RWPE2 (cell line): ENCODE measurements around the gene EVPL.

ENCODE experiments used
- ATAC-seq: fragments of 200-7000 bp; cut with Tn5 transposase; 3 replicates; pipeline ENCODE4 v1.9.1; 2021; ENCODE audit warnings: low read depth
- DNase-seq: peaks from one replicate; pipeline ENCODE4 v3.0.0-alpha.2; 2020; ENCODE audit warnings: low spot score
- H3K27ac ChIP-seq: fragments of 450-650 bp; 2 replicates; pipeline ENCODE4 v1.5.1; 2017; ENCODE audit warnings: mild to moderate bottlenecking; ENCODE audit not compliant: poor library complexity, severe bottlenecking
- H3K27me3 ChIP-seq: fragments of 250-450 bp; sonication (Bioruptor Pico); 2 replicates; pipeline ENCODE4 v1.5.1; 2021; ENCODE audit warnings: mild to moderate bottlenecking, moderate library complexity; ENCODE audit not compliant: insufficient read depth, poor library complexity, severe bottlenecking
- H3K36me3 ChIP-seq: fragments of 250-450 bp; sonication (Bioruptor Pico); 2 replicates; pipeline ENCODE4 v1.5.1; 2020; ENCODE audit warnings: low read depth, mild to moderate bottlenecking, moderate library complexity
- H3K4me1 ChIP-seq: fragments of 250-450 bp; sonication (Bioruptor Pico); 2 replicates; pipeline ENCODE4 v1.5.1; 2021; ENCODE audit warnings: mild to moderate bottlenecking, moderate library complexity; ENCODE audit not compliant: insufficient read depth, poor library complexity, severe bottlenecking
- H3K4me3 ChIP-seq: fragments of 250-450 bp; sonication (Bioruptor Pico); 2 replicates; pipeline ENCODE4 v1.5.1; 2021; ENCODE audit warnings: mild to moderate bottlenecking, moderate library complexity; ENCODE audit not compliant: severe bottlenecking
- H3K9me3 ChIP-seq: fragments of 250-450 bp; sonication (Bioruptor Pico); 2 replicates; pipeline ENCODE4 v1.5.1; 2021; ENCODE audit warnings: mild to moderate bottlenecking, moderate library complexity; ENCODE audit not compliant: severe bottlenecking
- TF ChIP-seq, protein P1 (sequence below): fragments of 450-650 bp; IDR thresholded peaks from one replicate; pipeline ENCODE4 v1.5.1; 2017; ENCODE audit warnings: mild to moderate bottlenecking, moderate library complexity; ENCODE audit not compliant: poor library complexity, severe bottlenecking

EVPL gene

GRCh38 chr17:76018340-76018680, 8.8 kb downstream of the EVPL start:
- no peak overlapping the region for H3K27ac ChIP-seq
- ATAC-seq: no peak

GRCh38 chr17:76017481-76018339, 9.4 kb downstream of the EVPL start:
- no peaks in the 10 kb centered on the region for H3K4me1 ChIP-seq
- TF ChIP-seq, protein P1, sequence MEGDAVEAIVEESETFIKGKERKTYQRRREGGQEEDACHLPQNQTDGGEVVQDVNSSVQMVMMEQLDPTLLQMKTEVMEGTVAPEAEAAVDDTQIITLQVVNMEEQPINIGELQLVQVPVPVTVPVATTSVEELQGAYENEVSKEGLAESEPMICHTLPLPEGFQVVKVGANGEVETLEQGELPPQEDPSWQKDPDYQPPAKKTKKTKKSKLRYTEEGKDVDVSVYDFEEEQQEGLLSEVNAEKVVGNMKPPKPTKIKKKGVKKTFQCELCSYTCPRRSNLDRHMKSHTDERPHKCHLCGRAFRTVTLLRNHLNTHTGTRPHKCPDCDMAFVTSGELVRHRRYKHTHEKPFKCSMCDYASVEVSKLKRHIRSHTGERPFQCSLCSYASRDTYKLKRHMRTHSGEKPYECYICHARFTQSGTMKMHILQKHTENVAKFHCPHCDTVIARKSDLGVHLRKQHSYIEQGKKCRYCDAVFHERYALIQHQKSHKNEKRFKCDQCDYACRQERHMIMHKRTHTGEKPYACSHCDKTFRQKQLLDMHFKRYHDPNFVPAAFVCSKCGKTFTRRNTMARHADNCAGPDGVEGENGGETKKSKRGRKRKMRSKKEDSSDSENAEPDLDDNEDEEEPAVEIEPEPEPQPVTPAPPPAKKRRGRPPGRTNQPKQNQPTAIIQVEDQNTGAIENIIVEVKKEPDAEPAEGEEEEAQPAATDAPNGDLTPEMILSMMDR: no peak
- H3K36me3 ChIP-seq: peaks cover 30% of the 10 kb centered on the region
- ATAC-seq (no peak), DNase-seq (peak; percentile 67)
- no peaks in the 10 kb centered on the region for H3K27me3 ChIP-seq
- no peaks in the 10 kb centered on the region for H3K9me3 ChIP-seq
- no peak overlapping the region for H3K27ac ChIP-seq
- H3K4me3 ChIP-seq: no peak overlapping the region

More at GRCh38 chr17:76018340-76018680, 8.8 kb downstream of the EVPL start:
- TF ChIP-seq, protein P1: no peak
- peak; percentile 63 for DNase-seq
- H3K4me3 ChIP-seq: no peak overlapping the region
- peaks cover 30% of the 10 kb centered on the region for H3K36me3 ChIP-seq
- H3K9me3 ChIP-seq: no peaks in the 10 kb centered on the region
- H3K4me1 ChIP-seq: no peaks in the 10 kb centered on the region
- no peaks in the 10 kb centered on the region for H3K27me3 ChIP-seq

- TF ChIP-seq, protein P1: no peak
- peaks cover 25% of the 10 kb centered on the region for H3K36me3 ChIP-seq
- H3K27me3 ChIP-seq: no peaks in the 10 kb centered on the region
- no peak overlapping the region for H3K27ac ChIP-seq
- H3K4me3 ChIP-seq: no peak overlapping the region
- no peaks in the 10 kb centered on the region for H3K9me3 ChIP-seq
- H3K4me1 ChIP-seq: no peaks in the 10 kb centered on the region
- no peak for ATAC-seq
- peak; percentile 62 for DNase-seq
Measured at GRCh38 chr17:76014925-76015261, 12.2 kb downstream of the EVPL start.

GRCh38 chr17:76014100-76014924, 12.8 kb downstream of the EVPL start:
- peak; percentile 69 for DNase-seq
- no peaks in the 10 kb centered on the region for H3K4me1 ChIP-seq
- no peak overlapping the region for H3K4me3 ChIP-seq
- H3K36me3 ChIP-seq: peaks cover 21% of the 10 kb centered on the region
- TF ChIP-seq, protein P1: peak; percentile 95
- H3K27me3 ChIP-seq: no peaks in the 10 kb centered on the region
- ATAC-seq: peak; percentile 85
- no peaks in the 10 kb centered on the region for H3K9me3 ChIP-seq
- H3K27ac ChIP-seq: no peak overlapping the region
